ENCODE measurements around the gene SEPTIN8.
A peak's percentile ranks its signal among the peaks of the same experiment; 100 is the strongest.

SEPTIN8 gene

GRCh38 chr5:132746954-132747615 is 30.0 kb downstream of the SEPTIN8 start, which contains the start of gene CCNI2:
CCNI2 (plus strand) TSS chr5:132747426; CDS start chr5:132747496, 70 bp downstream.
- H4K20me1 ChIP-seq (ENCODE audit: insufficient read depth): no peaks in the 10 kb centered on the region
- peaks cover 56% of the 10 kb centered on the region for H3K4me1 ChIP-seq (ENCODE audit: low read depth, poor library complexity, severe bottlenecking)
- no peaks in the 10 kb centered on the region for H3K27me3 ChIP-seq (ENCODE audit: insufficient read depth, low read depth)
- H2AFZ ChIP-seq (ENCODE audit: low read depth): peak within 1 kb of the TSS; percentile 87
- H3K4me2 ChIP-seq: peak within 1 kb of the TSS; percentile 97
- H3K9ac ChIP-seq: peak within 1 kb of the TSS; percentile 87
- TF ChIP-seq CTCF (conservative IDR thresholded peaks at IDR 0.05; ENCODE audit: low read depth, low read length): peak; percentile 68
- peaks cover 4% of the 10 kb centered on the region; the same call in 1 of the 2 replicates for H3K79me2 ChIP-seq (ENCODE audit: insufficient read depth, low read depth)
- peak within 1 kb of the TSS; percentile 89 for H3K27ac ChIP-seq
- no peaks in the 10 kb centered on the region for H3K36me3 ChIP-seq (ENCODE audit: insufficient read depth)
- no peak within 1 kb of the TSS for H3K4me3 ChIP-seq (IDR thresholded peaks at IDR 0.05; ENCODE audit: insufficient read depth, low read depth, low read length)

- TF ChIP-seq CTCF (conservative IDR thresholded peaks at IDR 0.05; ENCODE audit: low read depth, low read length): no peak
- Histone ChIP-seq H4K20me1 (ENCODE audit: insufficient read depth) (no peaks in the 10 kb centered on the region), H3K36me3 (ENCODE audit: insufficient read depth) (no peaks in the 10 kb centered on the region), H3K27me3 (ENCODE audit: insufficient read depth, low read depth) (no peaks in the 10 kb centered on the region), H3K4me2 (peak overlapping the region; percentile 97), H3K4me1 (ENCODE audit: low read depth, poor library complexity, severe bottlenecking) (peaks cover 50% of the 10 kb centered on the region), H2AFZ (ENCODE audit: low read depth) (peak overlapping the region; percentile 87), H3K4me3 (IDR thresholded peaks at IDR 0.05; ENCODE audit: insufficient read depth, low read depth, low read length) (no peak overlapping the region), H3K9ac (peak overlapping the region; percentile 87; the same call in 1 of the 2 replicates), H3K27ac (peak overlapping the region; percentile 89), H3K79me2 (ENCODE audit: insufficient read depth, low read depth) (peaks cover 4% of the 10 kb centered on the region; the same call in 1 of the 2 replicates)
These were observed 30.5 kb downstream of the SEPTIN8 start for GRCh38 chr5:132746592-132746953.

- no peaks in the 10 kb centered on the region for H4K20me1 ChIP-seq (ENCODE audit: insufficient read depth)
- peaks cover 4% of the 10 kb centered on the region; the same call in 1 of the 2 replicates for H3K79me2 ChIP-seq (ENCODE audit: insufficient read depth, low read depth)
- H2AFZ ChIP-seq (ENCODE audit: low read depth): no peak overlapping the region
- H3K4me2 ChIP-seq: no peak overlapping the region
- H3K27ac ChIP-seq: no peak overlapping the region
- H3K9ac ChIP-seq: no peak overlapping the region
- peaks cover 32% of the 10 kb centered on the region for H3K4me1 ChIP-seq (ENCODE audit: low read depth, poor library complexity, severe bottlenecking)
- no peak for TF ChIP-seq CTCF (conservative IDR thresholded peaks at IDR 0.05; ENCODE audit: low read depth, low read length)
- no peaks in the 10 kb centered on the region for H3K27me3 ChIP-seq (ENCODE audit: insufficient read depth, low read depth)
- H3K4me3 ChIP-seq (IDR thresholded peaks at IDR 0.05; ENCODE audit: insufficient read depth, low read depth, low read length): no peak overlapping the region
- H3K36me3 ChIP-seq (ENCODE audit: insufficient read depth): no peaks in the 10 kb centered on the region
These were observed 32.4 kb downstream of the SEPTIN8 start for GRCh38 chr5:132744659-132745058.

- no peak for TF ChIP-seq CTCF (conservative IDR thresholded peaks at IDR 0.05; ENCODE audit: low read depth, low read length)
- Histone ChIP-seq H3K4me3 (IDR thresholded peaks at IDR 0.05; ENCODE audit: insufficient read depth, low read depth, low read length) (no peak overlapping the region), H4K20me1 (ENCODE audit: insufficient read depth) (no peaks in the 10 kb centered on the region)
These were observed 34.4 kb downstream of the SEPTIN8 start for GRCh38 chr5:132742626-132743025.

More at GRCh38 chr5:132742626-132743025, 34.4 kb downstream of the SEPTIN8 start:
- Histone ChIP-seq H3K79me2 (ENCODE audit: insufficient read depth, low read depth) (no peaks in the 10 kb centered on the region), H3K9ac (no peak overlapping the region), H3K27ac (no peak overlapping the region), H3K4me1 (ENCODE audit: low read depth, poor library complexity, severe bottlenecking) (peaks cover 21% of the 10 kb centered on the region), H3K4me2 (no peak overlapping the region), H3K36me3 (ENCODE audit: insufficient read depth) (no peaks in the 10 kb centered on the region), H2AFZ (ENCODE audit: low read depth) (no peak overlapping the region), H3K27me3 (ENCODE audit: insufficient read depth, low read depth) (no peaks in the 10 kb centered on the region)
